Measurements from ENCODE around the gene RAPGEFL1.
"Not testable (repeated sequence)": the region's sequence is repeated elsewhere in the genome, so short reads cannot be mapped to it uniquely, and the experiment has no call there.

RAPGEFL1 gene

DNA sequence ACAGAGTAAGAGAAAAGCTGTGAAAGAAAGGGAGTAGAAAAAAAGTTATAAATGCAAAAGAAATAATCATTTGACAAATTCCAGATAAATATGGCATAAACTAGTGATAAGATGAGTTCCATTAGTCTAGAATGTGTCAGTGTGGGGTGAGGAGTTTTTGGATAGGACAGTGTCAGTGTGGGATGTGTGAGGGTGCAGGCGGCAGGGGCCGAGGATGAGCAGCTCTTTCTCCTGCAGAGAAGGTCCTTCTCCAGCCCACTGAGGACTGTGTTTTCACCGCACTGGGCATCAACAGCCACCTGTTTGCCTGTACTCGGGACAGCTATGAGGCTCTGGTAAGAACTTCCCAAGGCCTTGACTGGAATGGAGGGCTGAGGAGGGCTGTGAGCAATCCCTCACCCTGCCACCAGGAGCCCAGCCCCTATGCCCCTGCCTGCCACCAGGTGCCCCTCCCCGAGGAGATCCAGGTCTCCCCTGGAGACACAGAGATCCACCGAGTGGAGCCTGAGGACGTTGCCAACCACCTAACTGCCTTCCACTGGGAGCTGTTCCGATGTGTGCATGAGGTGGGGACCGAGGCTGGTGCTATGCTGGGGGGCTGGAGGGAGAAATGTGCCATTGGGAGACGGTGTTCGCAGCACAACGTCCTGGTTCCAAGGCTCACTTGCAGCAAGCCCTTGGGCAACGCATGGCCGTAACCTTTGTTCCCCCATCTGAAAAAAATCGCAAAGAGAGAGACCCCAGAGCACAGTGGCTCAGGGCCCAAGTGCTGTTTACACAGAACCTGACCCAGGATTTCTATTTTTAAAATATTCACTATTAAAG lies 13.1 kb downstream of the RAPGEFL1 start:
- Histone ChIP-seq H3K4me3 (ENCODE audit: low read depth, low read length) (peak overlapping the region; percentile 77), H3K4me1 (ENCODE audit: control insufficient read depth, insufficient read depth, low read length) (peaks cover 18% of the 10 kb centered on the region), H3K27me3 (ENCODE audit: control insufficient read depth, insufficient read depth, low read length) (no peaks in the 10 kb centered on the region), H3K36me3 (ENCODE audit: control insufficient read depth, insufficient read depth, low read length) (peaks cover 17% of the 10 kb centered on the region), H3K9me3 (ENCODE audit: control insufficient read depth, insufficient read depth, low read depth, low read length) (no peaks in the 10 kb centered on the region), H3K27ac (ENCODE audit: low read depth, low read length) (no peak overlapping the region), H3K9ac (ENCODE audit: low read length) (no peak overlapping the region)

- Histone ChIP-seq H3K9me3 (ENCODE audit: control insufficient read depth, insufficient read depth, low read depth, low read length) (no peaks in the 10 kb centered on the region), H3K4me1 (ENCODE audit: control insufficient read depth, insufficient read depth, low read length) (peaks cover 18% of the 10 kb centered on the region), H3K27ac (ENCODE audit: low read depth, low read length) (no peak overlapping the region), H3K36me3 (ENCODE audit: control insufficient read depth, insufficient read depth, low read length) (peaks cover 17% of the 10 kb centered on the region), H3K9ac (ENCODE audit: low read length) (peak overlapping the region; percentile 61), H3K4me3 (ENCODE audit: low read depth, low read length) (peak overlapping the region; percentile 77), H3K27me3 (ENCODE audit: control insufficient read depth, insufficient read depth, low read length) (no peaks in the 10 kb centered on the region)
Observed at GRCh38 chr17:40191237-40192208, 14.3 kb downstream of the RAPGEFL1 start.

DNA sequence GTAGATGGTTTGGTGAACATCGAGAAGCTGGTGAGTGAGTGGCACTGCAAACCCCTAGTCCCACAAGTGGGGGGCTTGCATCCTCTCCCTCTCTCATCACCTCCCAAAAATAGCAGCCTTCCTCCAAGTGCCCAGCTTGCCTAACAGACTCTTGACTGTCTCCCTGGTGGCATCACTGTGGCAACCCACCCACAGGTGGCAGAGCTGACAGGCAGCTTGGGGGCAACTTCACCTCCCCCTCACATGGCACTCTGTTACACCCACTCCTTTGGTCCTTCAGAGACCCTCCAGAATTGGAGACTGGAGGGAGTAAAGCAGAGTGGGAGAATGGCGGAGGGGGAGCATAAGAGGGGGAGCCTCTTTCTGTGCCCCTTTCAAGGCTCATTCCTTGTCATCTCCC lies 15.7 kb downstream of the RAPGEFL1 start:
- H3K4me3 ChIP-seq (ENCODE audit: low read depth, low read length) = no peak overlapping the region
- H3K9ac ChIP-seq (ENCODE audit: low read length) = no peak overlapping the region
- peaks cover 17% of the 10 kb centered on the region for H3K36me3 ChIP-seq (ENCODE audit: control insufficient read depth, insufficient read depth, low read length)
- no peaks in the 10 kb centered on the region for H3K27me3 ChIP-seq (ENCODE audit: control insufficient read depth, insufficient read depth, low read length)
- peaks cover 18% of the 10 kb centered on the region for H3K4me1 ChIP-seq (ENCODE audit: control insufficient read depth, insufficient read depth, low read length)
- H3K9me3 ChIP-seq (ENCODE audit: control insufficient read depth, insufficient read depth, low read depth, low read length) = no peaks in the 10 kb centered on the region
- no peak overlapping the region for H3K27ac ChIP-seq (ENCODE audit: low read depth, low read length)

- no peak overlapping the region for H3K9ac ChIP-seq (ENCODE audit: low read length)
- H3K36me3 ChIP-seq (ENCODE audit: control insufficient read depth, insufficient read depth, low read length) = peaks cover 4% of the 10 kb centered on the region; the same call in 1 of the 2 replicates
- H3K27ac ChIP-seq (ENCODE audit: low read depth, low read length) = no peak overlapping the region
- no peaks in the 10 kb centered on the region for H3K27me3 ChIP-seq (ENCODE audit: control insufficient read depth, insufficient read depth, low read length)
- no peak overlapping the region for H3K4me3 ChIP-seq (ENCODE audit: low read depth, low read length)
- peaks cover 18% of the 10 kb centered on the region for H3K4me1 ChIP-seq (ENCODE audit: control insufficient read depth, insufficient read depth, low read length)
- H3K9me3 ChIP-seq (ENCODE audit: control insufficient read depth, insufficient read depth, low read depth, low read length) = no peaks in the 10 kb centered on the region
Observed at GRCh38 chr17:40194821-40195220, 17.6 kb downstream of the RAPGEFL1 start.

- Histone ChIP-seq H3K9me3 (ENCODE audit: control insufficient read depth, insufficient read depth, low read depth, low read length) (no peaks in the 10 kb centered on the region), H3K36me3 (ENCODE audit: control insufficient read depth, insufficient read depth, low read length) (peaks cover 4% of the 10 kb centered on the region; the same call in 1 of the 2 replicates), H3K9ac (ENCODE audit: low read length) (no peak overlapping the region), H3K4me1 (ENCODE audit: control insufficient read depth, insufficient read depth, low read length) (peaks cover 8% of the 10 kb centered on the region; the same call in 1 of the 2 replicates), H3K27ac (ENCODE audit: low read depth, low read length) (no peak overlapping the region), H3K4me3 (ENCODE audit: low read depth, low read length) (no peak overlapping the region), H3K27me3 (ENCODE audit: control insufficient read depth, insufficient read depth, low read length) (no peaks in the 10 kb centered on the region)
Observed at GRCh38 chr17:40197550-40197949, 20.3 kb downstream of the RAPGEFL1 start.

DNA sequence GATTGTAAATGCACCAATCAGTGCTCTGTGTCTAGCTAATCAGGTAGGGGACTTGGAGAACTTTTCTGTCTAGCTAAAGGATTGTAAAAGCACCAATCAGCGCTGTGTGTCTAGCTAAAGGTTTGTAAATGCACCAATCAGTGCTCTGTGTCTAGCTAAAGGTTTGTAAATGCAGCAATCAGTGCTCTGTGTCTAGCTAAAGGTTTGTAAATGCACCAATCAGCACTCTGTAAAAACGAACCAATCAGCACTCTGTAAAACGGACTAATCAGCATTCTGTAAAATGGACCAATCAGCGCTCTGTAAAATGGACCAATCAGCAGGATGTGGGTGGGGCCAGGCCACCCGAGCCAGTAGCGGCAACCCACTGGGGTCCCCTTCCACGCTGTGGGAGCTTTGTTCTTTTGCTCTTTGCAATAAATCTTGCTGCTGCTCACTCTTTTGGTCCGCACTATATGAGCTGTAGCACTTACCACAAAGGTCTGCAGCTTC lies 20.7 kb downstream of the RAPGEFL1 start:
- H3K4me3 ChIP-seq (ENCODE audit: low read depth, low read length); H3K36me3 ChIP-seq (ENCODE audit: control insufficient read depth, insufficient read depth, low read length); H3K27ac ChIP-seq (ENCODE audit: low read depth, low read length); H3K9me3 ChIP-seq (ENCODE audit: control insufficient read depth, insufficient read depth, low read depth, low read length); H3K9ac ChIP-seq (ENCODE audit: low read length); H3K4me1 ChIP-seq (ENCODE audit: control insufficient read depth, insufficient read depth, low read length); H3K27me3 ChIP-seq (ENCODE audit: control insufficient read depth, insufficient read depth, low read length): not testable (repeated sequence)

- peaks cover 4% of the 10 kb centered on the region; the same call in 1 of the 2 replicates for H3K36me3 ChIP-seq (ENCODE audit: control insufficient read depth, insufficient read depth, low read length)
- no peak overlapping the region for H3K9ac ChIP-seq (ENCODE audit: low read length)
- peaks cover 8% of the 10 kb centered on the region; the same call in 1 of the 2 replicates for H3K4me1 ChIP-seq (ENCODE audit: control insufficient read depth, insufficient read depth, low read length)
- no peak overlapping the region for H3K27ac ChIP-seq (ENCODE audit: low read depth, low read length)
- no peaks in the 10 kb centered on the region for H3K27me3 ChIP-seq (ENCODE audit: control insufficient read depth, insufficient read depth, low read length)
- no peak overlapping the region for H3K4me3 ChIP-seq (ENCODE audit: low read depth, low read length)
- no peaks in the 10 kb centered on the region for H3K9me3 ChIP-seq (ENCODE audit: control insufficient read depth, insufficient read depth, low read depth, low read length)
Observed at GRCh38 chr17:40198576-40198975, 21.3 kb downstream of the RAPGEFL1 start.

GRCh38 chr17:40203131-40203530 lies 25.9 kb downstream of the RAPGEFL1 start:
- Histone ChIP-seq H3K4me1 (ENCODE audit: control insufficient read depth, insufficient read depth, low read length) (no peaks in the 10 kb centered on the region), H3K4me3 (ENCODE audit: low read depth, low read length) (no peak overlapping the region), H3K9me3 (ENCODE audit: control insufficient read depth, insufficient read depth, low read depth, low read length) (no peaks in the 10 kb centered on the region), H3K27ac (ENCODE audit: low read depth, low read length) (no peak overlapping the region), H3K9ac (ENCODE audit: low read length) (no peak overlapping the region), H3K27me3 (ENCODE audit: control insufficient read depth, insufficient read depth, low read length) (no peaks in the 10 kb centered on the region), H3K36me3 (ENCODE audit: control insufficient read depth, insufficient read depth, low read length) (no peaks in the 10 kb centered on the region)

- not testable (repeated sequence) for H3K27me3 ChIP-seq (ENCODE audit: control insufficient read depth, insufficient read depth, low read length); H3K9ac ChIP-seq (ENCODE audit: low read length); H3K4me1 ChIP-seq (ENCODE audit: control insufficient read depth, insufficient read depth, low read length); H3K9me3 ChIP-seq (ENCODE audit: control insufficient read depth, insufficient read depth, low read depth, low read length); H3K4me3 ChIP-seq (ENCODE audit: low read depth, low read length); H3K27ac ChIP-seq (ENCODE audit: low read depth, low read length); H3K36me3 ChIP-seq (ENCODE audit: control insufficient read depth, insufficient read depth, low read length)
Observed at GRCh38 chr17:40206193-40206592, 28.9 kb downstream of the RAPGEFL1 start.

DNA sequence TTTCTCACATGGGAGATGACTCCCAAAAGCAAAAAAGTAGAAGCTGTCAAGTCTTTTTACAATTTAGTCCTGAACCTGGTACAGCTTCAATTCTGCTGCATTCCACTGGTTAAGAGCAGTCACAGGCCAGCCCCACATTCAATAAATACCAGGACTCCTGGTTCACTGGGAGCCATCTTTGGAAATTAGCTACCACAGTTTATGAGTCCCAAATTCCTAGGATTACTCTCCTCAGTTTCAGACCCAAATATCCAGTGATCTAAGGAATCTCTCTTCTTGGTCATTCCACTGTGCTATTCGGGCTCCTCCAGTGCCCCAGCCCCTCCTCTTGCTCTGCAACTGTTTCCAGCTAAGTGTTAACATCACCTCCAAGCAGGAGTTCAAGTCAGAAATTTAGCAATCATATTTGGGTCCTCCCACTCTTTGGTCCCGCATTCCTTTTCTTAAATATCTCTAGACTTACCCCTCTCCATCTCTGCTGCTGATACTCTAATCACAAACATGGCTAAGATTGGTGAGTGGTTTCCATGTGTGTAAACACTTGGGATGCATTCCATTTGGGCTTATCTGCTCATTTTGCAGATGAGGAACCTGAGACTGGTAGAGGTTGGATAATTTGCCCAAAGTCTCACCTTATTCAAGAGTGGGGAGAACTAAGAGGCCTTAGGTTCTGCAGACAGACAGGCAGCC lies 32.3 kb downstream of the RAPGEFL1 start:
- Histone ChIP-seq H3K4me3 (ENCODE audit: low read depth, low read length) (no peak overlapping the region), H3K9ac (ENCODE audit: low read length) (no peak overlapping the region), H3K27ac (ENCODE audit: low read depth, low read length) (no peak overlapping the region), H3K36me3 (ENCODE audit: control insufficient read depth, insufficient read depth, low read length) (no peaks in the 10 kb centered on the region), H3K27me3 (ENCODE audit: control insufficient read depth, insufficient read depth, low read length) (no peaks in the 10 kb centered on the region), H3K4me1 (ENCODE audit: control insufficient read depth, insufficient read depth, low read length) (no peaks in the 10 kb centered on the region), H3K9me3 (ENCODE audit: control insufficient read depth, insufficient read depth, low read depth, low read length) (no peaks in the 10 kb centered on the region)
